ENCODE data around the gene RNF180.

The RNF180 gene

GRCh38 chr5:64165500-64166200, at the start of gene RNF180:
RNF180 (plus strand) TSS chr5:64165843; CDS start chr5:64200808, 34,965 bp downstream.
- DNase-seq (ENCODE audit: low spot score) = peak; percentile 19

GRCh38 chr5:64125521-64125920, 40.1 kb upstream of the RNF180 start:
- DNase-seq (ENCODE audit: low spot score) = no peak

GRCh38 chr5:64126202-64126741, 39.4 kb upstream of the RNF180 start:
- no peak for DNase-seq (ENCODE audit: low spot score)

GRCh38 chr5:64140018-64140417, 25.6 kb upstream of the RNF180 start:
- DNase-seq (ENCODE audit: low spot score) = no peak

- no peak for DNase-seq (ENCODE audit: low spot score)
Measured at GRCh38 chr5:64144425-64145215, 21.0 kb upstream of the RNF180 start.

GRCh38 chr5:64145216-64145895, 20.3 kb upstream of the RNF180 start:
- DNase-seq (ENCODE audit: low spot score) = no peak

- DNase-seq (ENCODE audit: low spot score) = no peak
Measured at GRCh38 chr5:64147379-64147778, 18.3 kb upstream of the RNF180 start.

- DNase-seq (ENCODE audit: low spot score) = peak; percentile 27
Measured at GRCh38 chr5:64147849-64148441, 17.7 kb upstream of the RNF180 start.

- no peak for DNase-seq (ENCODE audit: low spot score)
Measured at GRCh38 chr5:64149268-64149667, 16.4 kb upstream of the RNF180 start.

GRCh38 chr5:64149857-64150521, 15.7 kb upstream of the RNF180 start:
- no peak for DNase-seq (ENCODE audit: low spot score)

GRCh38 chr5:64156261-64156660, 9.4 kb upstream of the RNF180 start:
- DNase-seq (ENCODE audit: low spot score) = no peak

- DNase-seq (ENCODE audit: low spot score) = no peak
Measured at GRCh38 chr5:64158827-64159226, 6.8 kb upstream of the RNF180 start.

GRCh38 chr5:64160201-64160600, 5.4 kb upstream of the RNF180 start:
- no peak for DNase-seq (ENCODE audit: low spot score)

GRCh38 chr5:64161420-64161819, 4.2 kb upstream of the RNF180 start:
- no peak for DNase-seq (ENCODE audit: low spot score)

- DNase-seq (ENCODE audit: low spot score) = no peak
Measured at GRCh38 chr5:64163135-64163534, 2.5 kb upstream of the RNF180 start.

GRCh38 chr5:64163746-64164145, 1.9 kb upstream of the RNF180 start:
- DNase-seq (ENCODE audit: low spot score) = no peak

GRCh38 chr5:64164166-64164565, 1.5 kb upstream of the RNF180 start:
- no peak for DNase-seq (ENCODE audit: low spot score)

- DNase-seq (ENCODE audit: low spot score) = no peak
Measured at GRCh38 chr5:64165160-64165499, 513 bp upstream of the RNF180 start.

GRCh38 chr5:64166201-64166959, 737 bp downstream of the RNF180 start:
- DNase-seq (ENCODE audit: low spot score) = peak; percentile 17

- no peak for DNase-seq (ENCODE audit: low spot score)
Measured at GRCh38 chr5:64176301-64176700, 10.7 kb downstream of the RNF180 start.
